Large intestine (tissue), 3 donors: ENCODE measurements around the gene SIRT5. TPM values are rescaled to one million over a fixed set of nuclear protein-coding genes. Genes with fewer than 3 reads are reported as not detected.

Source experiments
- DNase-seq, 2 donors: peaks; one replicate each; pipeline versions ENCODE4 v3.0.0 to v3.0.0-alpha.2; 2013
- H3K27ac ChIP-seq: one replicate; pipeline ENCODE4 v1.5.1; 2013; ENCODE audit warnings: low read length
- H3K27me3 ChIP-seq: 2 replicates; pipeline ENCODE4 v1.6.1; 2013; ENCODE audit warnings: low read length; ENCODE audit not compliant: control insufficient read depth, insufficient read depth
- H3K36me3 ChIP-seq: 2 replicates; pipeline ENCODE4 v1.6.1; 2013; ENCODE audit warnings: low read length; ENCODE audit not compliant: control insufficient read depth, insufficient read depth
- H3K4me1 ChIP-seq: one replicate; pipeline ENCODE4 v1.6.1; 2013; ENCODE audit warnings: low read length; ENCODE audit not compliant: control insufficient read depth, insufficient read depth
- H3K4me3 ChIP-seq: one replicate; pipeline ENCODE4 v1.5.1; 2013; ENCODE audit warnings: low read length
- H3K9me3 ChIP-seq: one replicate; pipeline ENCODE4 v1.6.1; 2013; ENCODE audit warnings: mild to moderate bottlenecking, low read depth, low read length, moderate library complexity; ENCODE audit not compliant: control insufficient read depth
- WGBS: methylation state at CpG from one replicate; pipeline ENCODE4 v1.1.5; 2013; ENCODE audit warnings: low lambda C conversion rate; ENCODE audit not compliant: insufficient coverage; 5-methylcytosine and 5-hydroxymethylcytosine counted together
- polyA plus RNA-seq: library from polyadenylated mRNA; unstranded; fragments of 120-200 nt; gene quantifications from one replicate; pipeline ENCODE4 v1.2.1, GENCODE V29; 2013

SIRT5 gene
- polyA plus RNA-seq, 1 donor, result 13.4 TPM

DNA sequence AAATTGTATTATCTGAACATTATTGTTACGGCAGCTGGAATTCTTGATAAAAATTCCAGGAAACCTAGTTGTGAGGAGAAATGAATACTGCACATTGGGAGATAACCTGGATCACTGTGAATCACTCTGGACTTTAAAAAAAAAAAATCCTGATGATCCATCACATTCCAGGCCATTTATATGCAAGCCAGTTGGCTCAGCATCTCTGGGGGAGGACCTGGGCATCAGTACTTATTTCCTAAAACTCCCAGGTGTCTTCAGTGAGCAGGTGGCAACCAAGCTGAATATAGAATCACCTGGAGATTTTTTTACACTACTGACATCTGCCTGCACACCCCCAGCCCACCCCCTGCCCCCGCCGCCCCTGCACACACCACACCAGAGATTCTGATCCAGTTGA lies 39.1 kb upstream of the SIRT5 start:
- Histone ChIP-seq H3K9me3 (no peaks in the 10 kb centered on the region), H3K4me3 (no peak overlapping the region), H3K27ac (no peak overlapping the region), H3K36me3 (no peaks in the 10 kb centered on the region), H3K4me1 (no peaks in the 10 kb centered on the region), H3K27me3 (no peaks in the 10 kb centered on the region)
- WGBS, result no CpG with 5 or more reads among the region's 3 CpGs
- DNase-seq, result no peak

DNA sequence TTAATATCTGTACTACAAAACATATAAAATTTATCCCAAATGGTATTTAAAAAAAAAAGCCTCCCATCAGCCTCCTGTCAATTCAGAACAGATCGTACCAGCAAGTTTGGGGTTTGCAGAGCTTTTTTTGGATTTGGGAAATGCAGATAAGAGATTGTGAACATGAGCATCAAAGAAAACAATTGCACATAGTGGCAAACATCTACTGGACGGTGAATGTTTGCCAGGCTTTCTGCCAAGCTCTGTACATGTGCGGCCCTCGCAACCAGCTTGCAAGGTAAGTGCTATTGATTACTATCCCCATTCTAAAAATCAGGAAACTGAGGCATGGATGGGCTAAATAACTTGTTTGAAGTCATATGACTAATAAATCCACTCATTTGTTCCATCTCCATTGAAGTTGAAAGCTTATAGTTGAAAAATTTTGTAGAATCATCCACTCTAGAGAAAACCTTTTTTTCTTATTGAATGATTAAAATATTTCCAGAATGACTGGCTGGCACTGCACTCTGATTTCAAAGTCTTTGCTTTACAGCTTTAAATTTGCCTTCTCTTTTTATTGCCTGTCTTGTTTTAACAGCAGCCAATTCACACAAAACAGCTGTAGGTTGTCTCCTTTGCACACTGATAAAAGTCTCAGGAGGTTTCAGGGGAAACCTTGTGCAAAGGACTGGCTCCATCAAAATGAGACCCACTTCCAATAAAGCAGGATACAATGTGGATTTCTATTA lies 37.4 kb upstream of the SIRT5 start:
- WGBS, result 93% methylated on average over 3 of the region's 4 CpGs
- no peaks in the 10 kb centered on the region for H3K4me1 ChIP-seq
- no peaks in the 10 kb centered on the region for H3K36me3 ChIP-seq

DNA sequence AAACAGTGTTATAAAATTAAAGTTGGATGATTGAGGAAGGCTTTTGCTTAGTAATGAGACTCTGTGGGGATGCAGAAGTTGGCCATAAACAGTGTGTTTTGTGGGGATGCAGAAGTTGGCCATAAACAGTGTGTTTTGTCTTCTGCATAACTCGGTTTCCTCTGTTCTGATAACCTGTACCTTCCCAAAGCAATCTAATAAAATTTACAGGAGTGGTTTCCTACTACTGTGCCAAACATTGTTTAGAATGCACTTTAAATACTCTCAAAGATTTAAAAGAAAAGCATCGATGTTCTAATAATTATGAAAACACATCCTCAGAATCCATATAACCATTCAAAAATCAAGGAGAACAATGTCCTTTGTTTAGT lies 36.9 kb upstream of the SIRT5 start:
- Histone ChIP-seq H3K4me1 (no peaks in the 10 kb centered on the region), H3K27me3 (no peaks in the 10 kb centered on the region), H3K4me3 (no peak overlapping the region), H3K36me3 (no peaks in the 10 kb centered on the region), H3K27ac (no peak overlapping the region), H3K9me3 (peaks cover 3% of the 10 kb centered on the region)
- WGBS, result no CpG with 5 or more reads among the region's 2 CpGs
- no peak for DNase-seq

More for the DNA sequence above, 37.4 kb upstream of the SIRT5 start:
- H3K4me3 ChIP-seq, result no peak overlapping the region
- no peaks in the 10 kb centered on the region for H3K27me3 ChIP-seq
- peaks cover 3% of the 10 kb centered on the region for H3K9me3 ChIP-seq
- no peak overlapping the region for H3K27ac ChIP-seq
- no peak for DNase-seq

DNA sequence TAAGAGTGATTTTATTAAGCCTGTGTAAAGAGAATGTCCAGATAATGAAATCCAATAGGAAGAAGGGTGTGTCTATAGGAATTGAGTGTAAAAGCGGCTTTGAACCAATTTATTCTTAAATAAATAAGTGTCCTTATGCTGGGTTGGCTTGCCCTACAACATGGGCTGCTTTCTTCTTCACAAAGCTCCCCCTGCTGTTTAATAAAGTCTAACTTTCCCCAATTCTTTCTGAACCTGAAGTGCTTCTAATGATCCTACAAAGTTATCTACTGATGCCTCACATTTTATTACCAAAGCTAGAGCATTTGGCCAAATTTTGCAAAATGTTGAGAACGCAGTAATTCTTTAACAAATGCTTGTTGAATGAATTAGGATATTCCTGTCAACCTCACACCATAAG lies 36.3 kb upstream of the SIRT5 start:
- H3K27ac ChIP-seq, result no peak overlapping the region
- no peaks in the 10 kb centered on the region for H3K4me1 ChIP-seq
- H3K4me3 ChIP-seq, result no peak overlapping the region
- 40% methylated on average over 1 of the region's 2 CpGs for WGBS
- H3K9me3 ChIP-seq, result peaks cover 3% of the 10 kb centered on the region
- DNase-seq, result peak in 1 of 2 donors; percentile 13
- H3K36me3 ChIP-seq, result no peaks in the 10 kb centered on the region
- H3K27me3 ChIP-seq, result no peaks in the 10 kb centered on the region

DNA sequence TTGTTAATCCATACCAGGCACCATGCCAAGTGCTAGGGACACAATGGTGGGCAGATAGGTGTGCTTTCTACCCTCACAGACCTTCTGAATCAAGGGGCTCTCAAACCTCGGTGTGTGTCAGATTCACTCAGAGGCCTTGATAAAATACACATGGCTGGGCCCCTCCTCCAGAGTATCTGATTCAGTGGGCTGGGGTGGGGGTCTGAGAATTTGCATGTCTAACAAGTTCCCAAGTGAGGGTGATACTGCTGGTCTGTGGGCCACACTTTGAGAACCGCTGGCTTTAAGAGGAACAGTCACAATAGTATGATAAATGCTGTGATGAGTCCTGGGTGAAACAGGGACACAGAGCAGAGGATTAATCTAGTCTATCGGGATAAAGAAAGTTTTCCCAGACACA lies 35.8 kb upstream of the SIRT5 start:
- DNase-seq, result no peak
- H3K27me3 ChIP-seq, result no peaks in the 10 kb centered on the region
- no peak overlapping the region for H3K4me3 ChIP-seq
- 100% methylated on average over 1 of the region's 3 CpGs for WGBS
- H3K27ac ChIP-seq, result no peak overlapping the region
- H3K36me3 ChIP-seq, result no peaks in the 10 kb centered on the region
- H3K9me3 ChIP-seq, result peaks cover 3% of the 10 kb centered on the region
- no peaks in the 10 kb centered on the region for H3K4me1 ChIP-seq

DNA sequence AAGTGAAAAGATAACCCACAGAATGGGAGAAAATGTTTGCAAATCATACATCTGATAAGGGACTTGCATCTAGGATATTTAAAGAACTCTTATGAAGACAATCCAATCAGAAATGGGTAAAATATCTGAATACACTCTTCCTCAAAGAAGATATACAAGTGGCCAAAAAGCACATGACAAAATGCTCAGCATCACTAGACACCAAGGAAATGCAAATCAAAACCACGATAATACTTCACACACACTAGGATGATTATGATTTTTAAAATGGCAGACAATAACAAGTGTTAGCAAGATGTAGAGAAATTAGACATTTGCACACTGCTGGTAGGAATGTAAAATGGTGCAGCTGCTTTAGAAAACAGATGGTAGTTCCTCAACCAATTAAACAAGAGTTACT lies 34.8 kb upstream of the SIRT5 start:
- Histone ChIP-seq H3K27me3 (no peaks in the 10 kb centered on the region), H3K27ac (no peak overlapping the region), H3K36me3 (no peaks in the 10 kb centered on the region), H3K4me3 (no peak overlapping the region), H3K9me3 (peaks cover 3% of the 10 kb centered on the region), H3K4me1 (no peaks in the 10 kb centered on the region)
- no peak for DNase-seq
- no CpG with 5 or more reads among the region's 1 CpG for WGBS

DNA sequence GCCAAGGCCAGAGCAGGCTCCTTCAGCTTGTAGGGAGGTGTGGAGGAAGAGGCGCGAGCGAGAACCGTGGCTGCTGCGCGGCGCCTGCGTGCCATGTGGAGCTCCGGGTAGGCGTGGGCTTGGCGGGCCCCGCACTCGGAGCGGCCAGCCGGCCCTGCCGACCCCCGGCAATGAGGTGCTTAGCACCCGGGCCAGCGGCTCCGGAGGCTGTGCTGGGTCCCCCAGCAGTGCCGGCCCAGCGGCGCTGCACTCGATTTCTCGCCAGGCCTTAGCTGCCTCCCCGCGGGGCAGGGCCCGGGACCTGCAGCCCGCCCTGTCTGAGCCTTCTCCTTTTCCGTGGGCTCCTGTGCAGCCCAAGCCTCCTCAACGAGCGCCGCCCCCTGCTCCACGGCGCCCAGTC lies 32.9 kb upstream of the SIRT5 start:
- Histone ChIP-seq H3K4me3 (no peak overlapping the region), H3K27me3 (no peaks in the 10 kb centered on the region), H3K9me3 (peaks cover 3% of the 10 kb centered on the region), H3K36me3 (no peaks in the 10 kb centered on the region), H3K27ac (no peak overlapping the region), H3K4me1 (no peaks in the 10 kb centered on the region)
- DNase-seq, result no peak
- no CpG with 5 or more reads among the region's 35 CpGs for WGBS

DNA sequence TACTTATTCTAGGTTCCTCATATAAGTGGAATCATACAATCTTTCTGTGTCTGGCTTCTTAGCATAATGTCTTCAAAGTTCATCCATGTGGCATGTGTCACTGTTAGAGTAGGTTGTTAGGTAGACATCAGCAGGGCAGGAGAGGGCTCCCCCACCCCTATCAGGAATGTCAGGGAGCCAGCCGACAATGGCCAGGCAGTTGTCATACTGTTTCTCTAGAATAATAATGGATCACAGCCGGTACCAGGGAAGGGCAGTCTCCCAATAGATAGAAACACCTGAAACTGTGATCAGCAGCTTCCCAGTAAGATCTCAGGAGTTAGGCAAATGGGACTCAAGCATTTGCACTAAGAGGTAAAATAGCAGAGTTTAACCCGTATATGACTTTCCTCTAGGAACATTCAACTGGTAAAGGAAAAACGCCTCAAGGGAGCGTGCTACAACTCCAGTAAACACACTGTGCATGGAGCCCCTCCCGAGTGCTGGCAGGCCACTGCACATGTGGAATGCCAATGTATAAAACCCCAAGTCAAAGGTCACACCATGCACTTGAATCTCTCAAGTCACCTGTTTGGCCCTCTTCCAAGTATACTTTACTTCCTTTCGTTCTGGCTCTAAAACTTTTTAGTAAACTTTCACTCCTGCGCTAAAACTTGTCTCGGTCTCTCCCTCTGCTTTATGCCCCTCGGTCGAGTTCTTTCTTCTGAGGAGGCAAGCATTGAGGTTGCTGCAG lies 29.8 kb upstream of the SIRT5 start:
- Histone ChIP-seq H3K27me3 (no peaks in the 10 kb centered on the region), H3K4me1 (no peaks in the 10 kb centered on the region), H3K9me3 (peaks cover 3% of the 10 kb centered on the region), H3K4me3 (no peak overlapping the region), H3K27ac (no peak overlapping the region), H3K36me3 (no peaks in the 10 kb centered on the region)
- 93% methylated on average over 4 of the region's 11 CpGs for WGBS
- no peak for DNase-seq

DNA sequence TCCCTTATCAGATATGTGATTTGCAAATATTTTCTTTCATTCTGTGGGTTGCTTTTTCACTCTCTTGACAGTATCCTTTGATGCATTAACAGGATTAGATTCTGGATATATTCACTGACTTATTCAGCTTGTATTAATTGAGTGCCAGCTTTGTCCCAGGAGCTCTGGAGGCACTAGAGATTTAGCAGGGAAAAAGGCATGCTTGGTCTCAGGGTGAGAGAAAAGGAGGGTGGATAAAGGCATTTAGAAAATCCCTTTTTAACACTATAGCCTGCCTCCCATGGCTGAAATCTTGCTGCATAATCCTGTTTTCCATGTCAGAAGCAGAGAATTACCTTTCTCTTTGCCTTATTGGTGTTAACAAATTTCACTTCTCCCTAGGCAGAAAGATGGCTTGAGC lies 28.5 kb upstream of the SIRT5 start:
- H3K27ac ChIP-seq, result no peak overlapping the region
- no peaks in the 10 kb centered on the region for H3K27me3 ChIP-seq
- H3K36me3 ChIP-seq, result no peaks in the 10 kb centered on the region
- H3K4me3 ChIP-seq, result no peak overlapping the region
- peaks cover 3% of the 10 kb centered on the region for H3K9me3 ChIP-seq
- no peaks in the 10 kb centered on the region for H3K4me1 ChIP-seq
- no peak for DNase-seq

DNA sequence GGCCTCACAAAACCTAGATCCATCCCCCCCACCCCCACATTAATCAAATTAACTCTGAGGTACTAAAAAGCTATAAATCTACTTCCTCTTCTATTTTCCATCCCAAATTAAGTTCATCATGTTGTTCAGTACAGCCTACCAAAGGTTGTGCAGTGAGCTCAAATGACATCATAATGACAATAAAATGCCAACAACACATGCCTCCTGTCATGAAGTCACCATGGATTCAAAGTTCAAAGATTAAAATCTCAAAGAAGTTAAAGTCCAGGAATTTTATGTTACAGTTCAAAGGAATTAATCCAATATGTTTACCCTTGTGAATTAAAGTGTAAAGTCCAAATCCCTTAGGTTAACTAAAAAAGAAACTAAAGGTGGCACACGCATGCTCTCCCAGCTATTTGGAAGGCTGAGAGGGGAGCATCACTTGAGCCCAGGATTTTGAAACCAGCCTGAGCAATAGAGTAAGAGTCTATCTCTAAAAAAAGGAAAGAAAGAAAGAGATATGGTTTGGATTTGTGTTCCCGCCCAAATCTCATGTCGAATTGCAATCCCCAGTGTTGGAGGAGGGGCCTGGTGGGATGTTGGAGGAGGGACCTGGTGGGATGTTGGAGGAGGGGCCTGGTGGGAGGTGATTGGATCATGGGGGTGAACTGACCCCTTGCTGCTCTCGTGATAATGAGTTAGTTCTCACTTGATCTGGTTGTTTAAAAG lies 25.7 kb upstream of the SIRT5 start:
- no peak overlapping the region for H3K4me3 ChIP-seq
- H3K27me3 ChIP-seq, result no peaks in the 10 kb centered on the region
- 72% methylated on average over 2 of the region's 4 CpGs for WGBS
- peak; percentile 40 to 85 for DNase-seq
- no peak overlapping the region for H3K27ac ChIP-seq
- H3K9me3 ChIP-seq, result no peaks in the 10 kb centered on the region
- H3K4me1 ChIP-seq, result no peaks in the 10 kb centered on the region
- no peaks in the 10 kb centered on the region for H3K36me3 ChIP-seq
